WTC11 (cell line): ENCODE measurements around the gene UTF1. TPM values are rescaled to one million over a fixed set of nuclear protein-coding genes. Genes with fewer than 3 reads are reported as not detected.

ENCODE experiments used
- ATAC-seq: fragments of 200-7000 bp; cut with Tn5 transposase; 2 replicates; pipeline ENCODE4 v1.10.0; 2021; ENCODE audit warnings: mild to moderate bottlenecking, moderate library complexity
- CTCF ChIA-PET: fragments of 300-600 bp; sonication (Branson Sonifier 250); formaldehyde crosslinking; loops from one replicate; lab custom pipeline; 2021; ENCODE audit warnings: antibody characterized with exemption; lab: Charles Lee
- POLR2A ChIA-PET: fragments of 350-600 bp; sonication (Branson Sonifier 250); formaldehyde crosslinking; loops from one replicate; lab custom pipeline; 2021; ENCODE audit warnings: antibody characterized with exemption; lab: Charles Lee
- DNase-seq: peaks from one replicate; pipeline ENCODE4 v3.0.0; 2021; ENCODE audit warnings: low spot score
- H3K27ac Mint-ChIP-seq: 2 replicates; pipeline ENCODE4 v1.8.0; 2021; ENCODE audit warnings: mixed read lengths
- H3K27me3 Mint-ChIP-seq: 2 replicates; pipeline ENCODE4 v1.8.0; 2021; ENCODE audit warnings: low read depth, mild to moderate bottlenecking, moderate library complexity, mixed read lengths
- H3K36me3 Mint-ChIP-seq: 2 replicates; pipeline ENCODE4 v1.8.0; 2021; ENCODE audit warnings: mixed read lengths
- H3K4me1 Mint-ChIP-seq: 2 replicates; pipeline ENCODE4 v1.8.0; 2022; ENCODE audit warnings: mixed read lengths
- H3K4me3 Mint-ChIP-seq: 2 replicates; pipeline ENCODE4 v1.8.0; 2021; ENCODE audit warnings: mild to moderate bottlenecking, moderate library complexity, mixed read lengths
- H3K9me3 Mint-ChIP-seq: 2 replicates; pipeline ENCODE4 v1.8.0; 2021; ENCODE audit warnings: mixed read lengths
- ARID4B ChIP-seq: sonication (generic); formaldehyde crosslinking; IDR thresholded peaks from 2 replicates; pipeline ENCODE4 v1.8.0; 2023; ENCODE audit warnings: missing genetic modification reagents, mild to moderate bottlenecking, borderline replicate concordance
- CREM ChIP-seq: sonication (generic); formaldehyde crosslinking; IDR thresholded peaks from 2 replicates; pipeline ENCODE4 v1.8.1; 2022; ENCODE audit warnings: mild to moderate bottlenecking, missing genetic modification reagents, moderate library complexity
- CTCF ChIP-seq: fragments of 200-600 bp; IDR thresholded peaks from 2 replicates; pipeline ENCODE4 v1.8.0; 2022; ENCODE audit warnings: antibody characterized with exemption
- MYBL2 ChIP-seq: sonication (generic); formaldehyde crosslinking; IDR thresholded peaks from 2 replicates; pipeline ENCODE4 v1.8.1; 2023; ENCODE audit warnings: mild to moderate bottlenecking, moderate library complexity, missing genetic modification reagents
- NFATC4 ChIP-seq: fragments of 250-450 bp; sonication (Bioruptor Pico); IDR thresholded peaks from 2 replicates; pipeline ENCODE4 v1.9.0; 2021; ENCODE audit warnings: mild to moderate bottlenecking
- RORB ChIP-seq: fragments of 250-450 bp; sonication (Bioruptor Pico); IDR thresholded peaks from 2 replicates; pipeline ENCODE4 v1.9.0; 2021; ENCODE audit warnings: mild to moderate bottlenecking
- SP1 ChIP-seq: sonication (generic); formaldehyde crosslinking; conservative IDR thresholded peaks from 2 replicates; pipeline ENCODE4 v1.8.1; 2022; ENCODE audit warnings: missing genetic modification reagents
- TEAD4 ChIP-seq: sonication (generic); formaldehyde crosslinking; IDR thresholded peaks from 2 replicates; pipeline ENCODE4 v1.8.0; 2022; ENCODE audit warnings: mild to moderate bottlenecking, missing genetic modification reagents
- TP53 ChIP-seq: sonication (generic); formaldehyde crosslinking; IDR thresholded peaks from 2 replicates; pipeline ENCODE4 v1.8.1; 2023; ENCODE audit warnings: mild to moderate bottlenecking, missing genetic modification reagents
- ZNF532 ChIP-seq: fragments of 250-450 bp; sonication (Bioruptor Pico); IDR thresholded peaks from 2 replicates; pipeline ENCODE4 v1.9.0; 2021; ENCODE audit warnings: mild to moderate bottlenecking, borderline replicate concordance
- total RNA-seq: library from RNA; stranded (reverse); gene quantifications from 3 replicates; pipeline ENCODE4 v1.2.3, GENCODE V29; 2021

The UTF1 gene
- total RNA-seq, 1 experiment from 2014 or later: 196 TPM

GRCh38 chr10:133277993-133278576, 48.1 kb downstream of the UTF1 start (continued):
- TF ChIP-seq CREM: no peak
- TF ChIP-seq TEAD4 (CRISPR knock-in tag): no peak
- TF ChIP-seq ZNF532 (CRISPR knock-in tag): no peak
- no peak for TF ChIP-seq ARID4B (CRISPR knock-in tag)

- TF ChIP-seq TP53 (CRISPR knock-in tag) (no peak), RORB (CRISPR knock-in tag) (no peak), NFATC4 (CRISPR knock-in tag) (no peak), CTCF (no peak), ZNF532 (CRISPR knock-in tag) (no peak), SP1 (CRISPR knock-in tag) (no peak), MYBL2 (CRISPR knock-in tag) (no peak)
- Mint-ChIP-seq H3K36me3 (peaks cover 4% of the 10 kb centered on the region), H3K9me3 (no peaks in the 10 kb centered on the region), H3K27ac (peak overlapping the region; percentile 57), H3K27me3 (no peaks in the 10 kb centered on the region), H3K4me1 (peaks cover 6% of the 10 kb centered on the region; the same call in 1 of the 2 replicates), H3K4me3 (no peak overlapping the region)
- ATAC-seq (no peak), DNase-seq (no peak)
- CTCF ChIA-PET: interaction anchor here (2.0 to 2.8 kb wide), 4 partner anchors 12 to 32 kb away, joined by 5 to 11 read pairs (median 9); no protein-coding TSS in a partner anchor
- POLR2A ChIA-PET: interaction anchor here (0.6 kb wide), 1 partner anchor 72 kb away, joined by 3 read pairs; no protein-coding TSS in a partner anchor
Measured at GRCh38 chr10:133278577-133279265, 48.7 kb downstream of the UTF1 start.
